ENCODE data around the gene METTL6.
"Not testable (repeated sequence)": the region's sequence is repeated elsewhere in the genome, so short reads cannot be mapped to it uniquely, and the experiment has no call there.

METTL6 gene

GRCh38 chr3:15403495-15403894, 23.8 kb downstream of the METTL6 start:
- no peak overlapping the region for H3K4me3 ChIP-seq (ENCODE audit: insufficient read length, low read depth)
- no peaks in the 10 kb centered on the region for H3K27me3 ChIP-seq (ENCODE audit: insufficient read depth, insufficient read length)
- no peak for DNase-seq (ENCODE audit: low read depth, low spot score)
- peaks cover 3% of the 10 kb centered on the region; the same call in 1 of the 2 replicates for H3K9me3 ChIP-seq (ENCODE audit: insufficient read depth, low read length)
- peaks cover 3% of the 10 kb centered on the region for H3K36me3 ChIP-seq (ENCODE audit: insufficient read depth, insufficient read length, low read length)
- no peak overlapping the region for H3K9ac ChIP-seq (ENCODE audit: insufficient read length, low read depth)
- no peaks in the 10 kb centered on the region for H3K4me1 ChIP-seq (ENCODE audit: insufficient read depth, insufficient read length)
- TF ChIP-seq YY1 (IDR thresholded peaks at IDR 0.05; ENCODE audit: insufficient read depth, insufficient read length) (no peak), SUZ12 (IDR thresholded peaks at IDR 0.05; ENCODE audit: extremely low read depth, insufficient read depth, insufficient read length) (no peak), ZNF274 (IDR thresholded peaks at IDR 0.05; ENCODE audit: low read depth, low read length) (no peak)

- Histone ChIP-seq H3K27me3 (ENCODE audit: insufficient read depth, insufficient read length) (no peaks in the 10 kb centered on the region), H3K36me3 (ENCODE audit: insufficient read depth, insufficient read length, low read length) (no peaks in the 10 kb centered on the region), H3K9me3 (ENCODE audit: insufficient read depth, low read length) (peaks cover 18% of the 10 kb centered on the region; the same call in 1 of the 2 replicates), H3K9ac (ENCODE audit: insufficient read length, low read depth) (no peak overlapping the region), H3K4me1 (ENCODE audit: insufficient read depth, insufficient read length) (no peaks in the 10 kb centered on the region), H3K4me3 (ENCODE audit: insufficient read length, low read depth) (no peak overlapping the region)
- no peak for TF ChIP-seq YY1 (IDR thresholded peaks at IDR 0.05; ENCODE audit: insufficient read depth, insufficient read length)
- TF ChIP-seq SUZ12 (IDR thresholded peaks at IDR 0.05; ENCODE audit: extremely low read depth, insufficient read depth, insufficient read length) = no peak
- no peak for TF ChIP-seq ZNF274 (IDR thresholded peaks at IDR 0.05; ENCODE audit: low read depth, low read length)
- no peak for DNase-seq (ENCODE audit: low read depth, low spot score)
Observed at GRCh38 chr3:15401936-15402335, 25.4 kb downstream of the METTL6 start.

GRCh38 chr3:15399970-15400369, 27.4 kb downstream of the METTL6 start:
- no peaks in the 10 kb centered on the region for H3K27me3 ChIP-seq (ENCODE audit: insufficient read depth, insufficient read length)
- no peak overlapping the region for H3K9ac ChIP-seq (ENCODE audit: insufficient read length, low read depth)
- H3K9me3 ChIP-seq (ENCODE audit: insufficient read depth, low read length) = peaks cover 23% of the 10 kb centered on the region; the same call in 1 of the 2 replicates
- DNase-seq (ENCODE audit: low read depth, low spot score) = no peak
- no peaks in the 10 kb centered on the region for H3K4me1 ChIP-seq (ENCODE audit: insufficient read depth, insufficient read length)
- no peak for TF ChIP-seq ZNF274 (IDR thresholded peaks at IDR 0.05; ENCODE audit: low read depth, low read length)
- TF ChIP-seq YY1 (IDR thresholded peaks at IDR 0.05; ENCODE audit: insufficient read depth, insufficient read length) = no peak
- TF ChIP-seq SUZ12 (IDR thresholded peaks at IDR 0.05; ENCODE audit: extremely low read depth, insufficient read depth, insufficient read length) = no peak
- H3K36me3 ChIP-seq (ENCODE audit: insufficient read depth, insufficient read length, low read length) = no peaks in the 10 kb centered on the region
- no peak overlapping the region for H3K4me3 ChIP-seq (ENCODE audit: insufficient read length, low read depth)

- H3K9ac ChIP-seq (ENCODE audit: insufficient read length, low read depth); DNase-seq (ENCODE audit: low read depth, low spot score); H3K4me3 ChIP-seq (ENCODE audit: insufficient read length, low read depth): not testable (repeated sequence)
Observed at GRCh38 chr3:15398731-15399133, 28.6 kb downstream of the METTL6 start.

GRCh38 chr3:15393252-15393651, 34.1 kb downstream of the METTL6 start:
- not testable (repeated sequence) for H3K27me3 ChIP-seq (ENCODE audit: insufficient read depth, insufficient read length); DNase-seq (ENCODE audit: low read depth, low spot score); H3K9ac ChIP-seq (ENCODE audit: insufficient read length, low read depth); H3K4me1 ChIP-seq (ENCODE audit: insufficient read depth, insufficient read length); H3K36me3 ChIP-seq (ENCODE audit: insufficient read depth, insufficient read length, low read length); H3K4me3 ChIP-seq (ENCODE audit: insufficient read length, low read depth)
- H3K9me3 ChIP-seq (ENCODE audit: insufficient read depth, low read length) = peaks cover 18% of the 10 kb centered on the region; the same call in 1 of the 2 replicates

More at GRCh38 chr3:15398731-15399133, 28.6 kb downstream of the METTL6 start:
- H3K27me3 ChIP-seq (ENCODE audit: insufficient read depth, insufficient read length); H3K4me1 ChIP-seq (ENCODE audit: insufficient read depth, insufficient read length); H3K36me3 ChIP-seq (ENCODE audit: insufficient read depth, insufficient read length, low read length): not testable (repeated sequence)
- peaks cover 23% of the 10 kb centered on the region; the same call in 1 of the 2 replicates for H3K9me3 ChIP-seq (ENCODE audit: insufficient read depth, low read length)

GRCh38 chr3:15391007-15391406, 36.3 kb downstream of the METTL6 start:
- no peaks in the 10 kb centered on the region for H3K27me3 ChIP-seq (ENCODE audit: insufficient read depth, insufficient read length)
- TF ChIP-seq ZNF274 (IDR thresholded peaks at IDR 0.05; ENCODE audit: low read depth, low read length) (no peak), SUZ12 (IDR thresholded peaks at IDR 0.05; ENCODE audit: extremely low read depth, insufficient read depth, insufficient read length) (no peak), YY1 (IDR thresholded peaks at IDR 0.05; ENCODE audit: insufficient read depth, insufficient read length) (no peak)
- H3K4me3 ChIP-seq (ENCODE audit: insufficient read length, low read depth) = no peak overlapping the region
- no peaks in the 10 kb centered on the region for H3K36me3 ChIP-seq (ENCODE audit: insufficient read depth, insufficient read length, low read length)
- DNase-seq (ENCODE audit: low read depth, low spot score) = no peak
- no peaks in the 10 kb centered on the region for H3K4me1 ChIP-seq (ENCODE audit: insufficient read depth, insufficient read length)
- no peak overlapping the region for H3K9ac ChIP-seq (ENCODE audit: insufficient read length, low read depth)
- H3K9me3 ChIP-seq (ENCODE audit: insufficient read depth, low read length) = peaks cover 12% of the 10 kb centered on the region

- H3K4me1 ChIP-seq (ENCODE audit: insufficient read depth, insufficient read length) = no peaks in the 10 kb centered on the region
- no peaks in the 10 kb centered on the region for H3K27me3 ChIP-seq (ENCODE audit: insufficient read depth, insufficient read length)
- H3K9me3 ChIP-seq (ENCODE audit: insufficient read depth, low read length) = peaks cover 17% of the 10 kb centered on the region
- no peak for DNase-seq (ENCODE audit: low read depth, low spot score)
- H3K36me3 ChIP-seq (ENCODE audit: insufficient read depth, insufficient read length, low read length) = no peaks in the 10 kb centered on the region
- no peak overlapping the region for H3K9ac ChIP-seq (ENCODE audit: insufficient read length, low read depth)
- H3K4me3 ChIP-seq (ENCODE audit: insufficient read length, low read depth) = no peak overlapping the region
- TF ChIP-seq ZNF274 (IDR thresholded peaks at IDR 0.05; ENCODE audit: low read depth, low read length) (no peak), SUZ12 (IDR thresholded peaks at IDR 0.05; ENCODE audit: extremely low read depth, insufficient read depth, insufficient read length) (no peak), YY1 (IDR thresholded peaks at IDR 0.05; ENCODE audit: insufficient read depth, insufficient read length) (no peak)
Observed at GRCh38 chr3:15390460-15390859, 36.9 kb downstream of the METTL6 start.

- peaks cover 17% of the 10 kb centered on the region for H3K9me3 ChIP-seq (ENCODE audit: insufficient read depth, low read length)
Observed at GRCh38 chr3:15388335-15388734, 39.0 kb downstream of the METTL6 start.

More at GRCh38 chr3:15388335-15388734, 39.0 kb downstream of the METTL6 start:
- not testable (repeated sequence) for H3K27me3 ChIP-seq (ENCODE audit: insufficient read depth, insufficient read length); DNase-seq (ENCODE audit: low read depth, low spot score); H3K36me3 ChIP-seq (ENCODE audit: insufficient read depth, insufficient read length, low read length); H3K4me3 ChIP-seq (ENCODE audit: insufficient read length, low read depth); H3K4me1 ChIP-seq (ENCODE audit: insufficient read depth, insufficient read length); H3K9ac ChIP-seq (ENCODE audit: insufficient read length, low read depth)

Measured in NT2/D1 (cell line).